Peyer's patch (tissue), 4 donors: ENCODE measurements around the gene ENG. TPM values are rescaled to one million over a fixed set of nuclear protein-coding genes. Genes with fewer than 3 reads are reported as not detected.

Experiments
- DNase-seq, 3 donors: peaks; one replicate each; pipeline ENCODE4 v3.0.0-alpha.2; 2017 to 2019
- H3K27ac ChIP-seq, 4 donors: fragments of 200-600 bp; sonication (generic); one replicate each; pipeline ENCODE4 v1.5.1; 2016 to 2019
- H3K27me3 ChIP-seq, 2 donors: fragments of 200-600 bp; sonication (generic); one replicate each; pipeline ENCODE4 v1.5.1; 2019
- H3K36me3 ChIP-seq, 3 donors: fragments of 200-600 bp; sonication (generic); one replicate each; pipeline ENCODE4 v1.5.1; 2016 to 2019
- H3K4me1 ChIP-seq, 4 donors: fragments of 200-600 bp; sonication (generic); one replicate each; pipeline ENCODE4 v1.5.1; 2016 to 2019
- H3K4me3 ChIP-seq, 4 donors: fragments of 200-600 bp; sonication (generic); 1 replicate in 3 of 4; 2 replicates in 1 of 4; pipeline ENCODE4 v1.5.1; 2016 to 2019; ENCODE audit warnings: mild to moderate bottlenecking in 1 of 4
- H3K9me3 ChIP-seq, 4 donors: fragments of 200-600 bp; sonication (generic); one replicate each; pipeline ENCODE4 v1.5.1; 2016 to 2019; ENCODE audit warnings: mild to moderate bottlenecking in 1 of 4
- POLR2A ChIP-seq, 2 donors: fragments of 450-650 bp; IDR thresholded peaks; one replicate each; pipeline ENCODE4 v1.5.1; 2017; ENCODE audit warnings: antibody characterized with exemption in 2 of 2, mild to moderate bottlenecking in 2 of 2, moderate library complexity in 2 of 2
- total RNA-seq, 4 donors: library from RNA; depleted of rRNA; stranded (reverse); fragments of >200 nt; gene quantifications; one replicate each; pipeline ENCODE4 v1.1.0, GENCODE V29; 2016
- TF ChIP-seq, protein P1 (sequence below), 6 experiments: fragments of 450-650 bp in 4 of 6; fragments of 200-600 bp in 2 of 6; sonication (generic) in 1 of 6; IDR thresholded peaks; one replicate each; pipeline ENCODE4 v1.5.1; 2017 to 2019; ENCODE audit warnings: antibody characterized with exemption in 6 of 6, mild to moderate bottlenecking in 3 of 6, moderate library complexity in 1 of 6

Gene ENG
- total RNA-seq, 4 donors from 2014 or later = 7.0 to 49.5 (median 25.0) TPM

DNA sequence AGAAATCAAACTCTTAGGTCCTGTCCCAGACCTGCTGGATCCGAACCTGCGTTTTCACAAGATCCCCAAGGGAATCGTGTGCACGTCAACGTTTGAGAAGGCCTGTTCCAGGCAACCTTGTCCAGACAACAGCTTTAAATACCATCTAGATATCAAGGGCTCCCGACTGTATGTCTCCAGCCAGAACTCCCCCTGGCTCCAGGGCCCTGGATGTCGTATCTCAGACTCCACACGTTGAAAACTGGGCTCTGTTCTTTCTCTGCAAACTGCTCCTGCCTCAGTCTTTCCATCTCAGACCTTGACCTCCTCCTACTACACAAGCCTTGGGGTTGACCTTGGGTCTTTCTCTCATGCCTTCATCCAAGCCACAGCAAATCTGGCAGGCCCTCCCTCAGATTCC is 5.8 kb upstream of the ENG start:
- TF ChIP-seq POLR2A (IDR thresholded peaks at IDR 0.05) = no peak
- TF ChIP-seq, protein P1, sequence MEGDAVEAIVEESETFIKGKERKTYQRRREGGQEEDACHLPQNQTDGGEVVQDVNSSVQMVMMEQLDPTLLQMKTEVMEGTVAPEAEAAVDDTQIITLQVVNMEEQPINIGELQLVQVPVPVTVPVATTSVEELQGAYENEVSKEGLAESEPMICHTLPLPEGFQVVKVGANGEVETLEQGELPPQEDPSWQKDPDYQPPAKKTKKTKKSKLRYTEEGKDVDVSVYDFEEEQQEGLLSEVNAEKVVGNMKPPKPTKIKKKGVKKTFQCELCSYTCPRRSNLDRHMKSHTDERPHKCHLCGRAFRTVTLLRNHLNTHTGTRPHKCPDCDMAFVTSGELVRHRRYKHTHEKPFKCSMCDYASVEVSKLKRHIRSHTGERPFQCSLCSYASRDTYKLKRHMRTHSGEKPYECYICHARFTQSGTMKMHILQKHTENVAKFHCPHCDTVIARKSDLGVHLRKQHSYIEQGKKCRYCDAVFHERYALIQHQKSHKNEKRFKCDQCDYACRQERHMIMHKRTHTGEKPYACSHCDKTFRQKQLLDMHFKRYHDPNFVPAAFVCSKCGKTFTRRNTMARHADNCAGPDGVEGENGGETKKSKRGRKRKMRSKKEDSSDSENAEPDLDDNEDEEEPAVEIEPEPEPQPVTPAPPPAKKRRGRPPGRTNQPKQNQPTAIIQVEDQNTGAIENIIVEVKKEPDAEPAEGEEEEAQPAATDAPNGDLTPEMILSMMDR (IDR thresholded peaks at IDR 0.05) = no peak
- H3K9me3 ChIP-seq = no peaks in the 10 kb centered on the region

DNA sequence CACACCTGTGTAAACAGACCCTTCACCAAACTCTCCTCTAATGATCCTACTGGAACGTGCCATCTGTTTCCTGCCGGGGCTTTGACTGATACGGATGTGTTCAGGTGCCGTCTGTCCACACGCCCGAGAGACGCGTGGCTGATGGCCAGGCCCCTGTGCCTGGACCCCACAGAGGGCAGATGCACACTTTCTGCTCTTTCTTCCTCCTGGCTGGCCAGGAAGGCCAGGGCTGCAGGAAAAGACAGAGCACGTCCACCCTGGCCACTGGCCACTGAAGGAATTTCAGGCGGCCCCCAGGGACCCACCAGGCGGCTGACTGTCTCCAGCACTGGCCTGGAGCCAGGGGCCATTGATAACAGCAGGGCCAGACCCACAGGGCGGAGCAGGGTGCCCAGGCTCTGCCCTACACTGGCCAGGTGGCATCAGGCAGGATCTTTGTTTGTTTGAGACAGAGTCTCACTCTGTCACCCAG is 3.6 kb upstream of the ENG start:
- DNase-seq = no peak
- H3K27ac ChIP-seq = peak overlapping the region in 2 of 4 donors; percentile 30 to 60
- no peaks in the 10 kb centered on the region for H3K36me3 ChIP-seq
- no peaks in the 10 kb centered on the region for H3K9me3 ChIP-seq
- peaks cover 0 to 43% (median 29%) of the 10 kb centered on the region in 4 donors for H3K4me1 ChIP-seq
- TF ChIP-seq POLR2A (IDR thresholded peaks at IDR 0.05) = no peak
- TF ChIP-seq, protein P1 (IDR thresholded peaks at IDR 0.05) = no peak
- no peak overlapping the region for H3K4me3 ChIP-seq
- no peaks in the 10 kb centered on the region for H3K27me3 ChIP-seq

More for the DNA sequence above, 5.8 kb upstream of the ENG start:
- no peaks in the 10 kb centered on the region for H3K36me3 ChIP-seq
- DNase-seq = no peak
- no peaks in the 10 kb centered on the region for H3K27me3 ChIP-seq
- H3K4me1 ChIP-seq = peaks cover 0 to 41% (median 34%) of the 10 kb centered on the region in 4 donors
- H3K27ac ChIP-seq = peak overlapping the region in 1 of 4 donors; percentile 4
- no peak overlapping the region for H3K4me3 ChIP-seq

DNA sequence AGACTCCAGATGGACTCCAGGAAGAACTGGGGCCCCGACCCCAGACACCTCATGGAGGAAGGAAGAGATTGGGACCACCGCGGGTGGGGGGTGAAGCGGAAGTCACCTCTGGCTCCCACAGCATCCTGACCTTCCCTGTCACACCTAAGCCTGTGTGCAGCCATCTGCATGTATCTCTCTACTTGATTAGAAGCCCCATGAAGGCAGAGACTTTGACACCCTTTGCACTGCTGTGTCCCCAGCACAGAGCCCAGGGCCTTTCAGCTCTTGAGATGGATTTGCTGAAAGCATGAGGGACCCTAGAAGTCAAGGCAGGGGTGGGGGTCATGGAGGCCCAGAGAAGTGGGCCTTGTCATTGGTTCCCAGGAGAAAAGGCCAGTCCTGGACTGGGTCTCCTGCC is 2.8 kb upstream of the ENG start:
- Histone ChIP-seq H3K27ac (peak overlapping the region in 2 of 4 donors; percentile 30 to 60), H3K9me3 (no peaks in the 10 kb centered on the region), H3K4me3 (no peak overlapping the region), H3K27me3 (no peaks in the 10 kb centered on the region), H3K36me3 (no peaks in the 10 kb centered on the region), H3K4me1 (peaks cover 0 to 38% (median 21%) of the 10 kb centered on the region in 4 donors)
- DNase-seq = no peak
- no peak for TF ChIP-seq POLR2A (IDR thresholded peaks at IDR 0.05)
- TF ChIP-seq, protein P1 (IDR thresholded peaks at IDR 0.05) = no peak

DNA sequence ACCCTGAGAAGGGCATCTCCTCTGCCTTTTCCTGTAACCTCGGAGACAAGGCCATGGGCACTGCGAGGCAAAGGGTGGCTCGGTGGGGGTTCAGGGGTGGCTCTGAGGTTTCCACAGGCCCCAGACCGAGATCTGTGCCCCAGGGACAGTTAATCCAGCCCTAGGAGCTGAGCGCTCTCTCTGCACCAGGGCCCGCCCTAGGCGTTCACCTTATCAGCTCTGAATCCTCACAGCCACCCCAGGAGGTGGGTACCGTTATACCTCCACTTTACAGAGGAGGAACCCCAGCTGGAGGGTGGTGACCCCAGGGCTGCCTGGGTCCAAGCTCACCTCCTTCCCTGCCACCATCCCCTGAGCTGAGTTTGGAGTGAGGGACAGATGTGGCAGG is 2.3 kb upstream of the ENG start:
- H3K36me3 ChIP-seq = no peaks in the 10 kb centered on the region
- no peak overlapping the region for H3K4me3 ChIP-seq
- no peaks in the 10 kb centered on the region for H3K9me3 ChIP-seq
- H3K27ac ChIP-seq = peak overlapping the region in 1 of 4 donors; percentile 21
- no peak for TF ChIP-seq POLR2A (IDR thresholded peaks at IDR 0.05)
- TF ChIP-seq, protein P1 (IDR thresholded peaks at IDR 0.05) = no peak
- peaks cover 0 to 38% (median 16%) of the 10 kb centered on the region in 4 donors for H3K4me1 ChIP-seq
- H3K27me3 ChIP-seq = no peaks in the 10 kb centered on the region
- DNase-seq = no peak

DNA sequence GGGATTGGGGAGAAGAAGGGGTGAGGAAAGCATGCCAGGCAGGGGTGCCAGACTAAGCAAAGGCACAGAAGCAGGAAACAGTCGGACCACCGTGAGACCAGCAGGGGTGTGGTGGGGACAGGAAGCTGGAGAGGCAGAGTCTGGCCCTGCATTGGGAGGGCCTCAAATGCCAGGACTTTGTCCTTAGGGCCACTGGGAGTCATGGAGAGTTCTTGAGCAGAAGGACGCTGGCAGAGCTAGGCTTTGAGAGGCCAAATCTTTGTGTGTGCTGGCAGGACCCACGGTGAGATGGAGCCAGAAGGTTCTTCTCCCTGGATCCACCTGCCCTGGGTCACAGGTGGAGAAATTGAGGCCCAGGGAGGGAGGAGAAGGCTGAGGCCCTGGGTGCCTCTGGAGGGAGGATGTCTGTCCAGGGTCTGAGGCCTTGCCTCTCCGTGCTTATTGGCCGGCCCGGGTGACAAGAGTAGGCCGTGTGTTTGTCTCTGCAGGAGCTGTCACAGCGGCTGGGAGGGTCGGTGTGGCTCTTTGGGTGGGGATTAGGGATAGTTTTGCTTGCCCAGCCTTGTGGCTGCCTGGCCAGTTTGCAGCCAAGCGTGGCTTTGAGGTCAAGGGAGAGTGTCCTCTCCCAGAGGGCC is 1.8 kb upstream of the ENG start:
- Histone ChIP-seq H3K4me1 (peaks cover 0 to 36% (median 11%) of the 10 kb centered on the region in 4 donors), H3K4me3 (no peak overlapping the region), H3K36me3 (no peaks in the 10 kb centered on the region), H3K9me3 (no peaks in the 10 kb centered on the region), H3K27me3 (no peaks in the 10 kb centered on the region), H3K27ac (peak overlapping the region in 2 of 4 donors; percentile 21 to 90)
- DNase-seq = no peak
- TF ChIP-seq POLR2A (IDR thresholded peaks at IDR 0.05) = no peak
- TF ChIP-seq, protein P1 (IDR thresholded peaks at IDR 0.05) = no peak
